Right lung (tissue), 5 donors: Measurements from ENCODE around the gene SLC9C1. TPM values are rescaled to one million over a fixed set of nuclear protein-coding genes. Genes with fewer than 3 reads are reported as not detected.

Experiments
- DNase-seq, 2 donors: peaks; one replicate each; pipeline ENCODE4 v3.0.0-alpha.2; 2013
- polyA plus RNA-seq, 5 donors: library from polyadenylated mRNA; unstranded; fragments of 120-200 nt; gene quantifications; one replicate each; pipeline versions ENCODE4 v1.2.1 to v1.2.3, GENCODE V29; 2013; ENCODE audit warnings: inconsistent platforms in 1 of 5, low replicate concordance in 1 of 5; ENCODE audit not compliant: insufficient read length in 5 of 5, insufficient read depth in 1 of 5

SLC9C1 gene
- polyA plus RNA-seq, 5 donors = 0.22 to 1.7 (median 0.98) TPM

- no peak for DNase-seq
Observed at GRCh38 chr3:112132088-112132487, 161.9 kb downstream of the SLC9C1 start.

DNA sequence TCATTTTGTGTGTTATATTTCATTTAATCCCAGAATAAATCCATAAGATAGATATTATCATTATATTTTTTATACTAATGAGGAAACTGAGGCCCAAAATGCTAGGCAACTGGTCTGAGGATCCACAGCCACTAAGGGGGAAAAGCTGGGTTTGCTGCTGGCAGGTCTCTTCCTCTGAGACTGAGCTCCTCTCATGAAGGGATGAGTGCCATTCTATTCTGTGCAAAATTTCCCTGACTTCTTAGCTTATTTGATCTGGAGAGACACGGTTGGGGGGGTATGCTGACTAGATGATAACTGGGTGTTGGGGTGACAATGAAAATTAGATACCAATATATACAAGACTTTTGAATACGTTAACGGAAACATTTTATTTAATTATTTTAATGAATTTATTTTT, 162.9 kb downstream of the SLC9C1 start:
- DNase-seq = no peak

DNA sequence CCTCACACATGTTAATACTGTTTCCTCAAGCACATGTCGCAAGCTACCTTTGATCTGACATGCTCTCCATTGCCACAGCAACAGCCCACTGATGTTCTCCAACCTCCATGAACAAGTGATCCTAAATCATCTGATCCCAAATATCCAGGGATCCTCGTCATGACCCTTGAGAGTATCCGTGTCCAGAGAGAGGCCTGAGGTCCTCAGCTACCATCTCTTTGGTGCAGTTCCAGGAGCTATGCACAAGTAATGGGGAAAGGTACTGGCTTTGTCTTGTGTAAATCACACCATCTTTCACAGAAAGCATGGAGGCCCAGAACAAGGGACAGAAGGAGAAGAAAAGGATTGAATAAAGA, 163.4 kb downstream of the SLC9C1 start:
- DNase-seq = no peak

GRCh38 chr3:112129925-112130637, 163.9 kb downstream of the SLC9C1 start:
- DNase-seq = no peak

- no peak for DNase-seq
Observed at GRCh38 chr3:112128843-112129727, 164.9 kb downstream of the SLC9C1 start.

- no peak for DNase-seq
Observed at GRCh38 chr3:112127522-112128494, 166.2 kb downstream of the SLC9C1 start.

DNA sequence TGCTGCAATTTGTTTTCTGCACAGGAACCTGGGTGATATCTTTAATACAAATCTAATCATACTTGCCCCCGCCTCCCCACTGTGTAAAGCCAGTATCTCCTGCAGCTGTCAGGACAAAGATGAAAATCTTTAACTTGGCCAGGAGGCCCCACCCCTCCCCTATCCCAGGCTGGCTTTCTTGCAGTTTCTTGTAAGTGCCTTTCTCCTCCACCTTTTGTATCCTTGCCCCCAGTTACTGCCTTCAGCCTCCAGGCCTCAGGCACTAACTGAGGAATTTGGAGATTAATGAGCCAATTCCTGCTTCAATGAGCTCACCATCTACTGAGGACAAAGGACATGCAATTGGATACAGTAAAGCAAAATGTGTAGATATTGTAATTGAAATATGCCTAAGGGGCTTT, 167.5 kb downstream of the SLC9C1 start:
- DNase-seq = no peak

- DNase-seq = no peak
Observed at GRCh38 chr3:112124907-112125607, 169.0 kb downstream of the SLC9C1 start.

DNA sequence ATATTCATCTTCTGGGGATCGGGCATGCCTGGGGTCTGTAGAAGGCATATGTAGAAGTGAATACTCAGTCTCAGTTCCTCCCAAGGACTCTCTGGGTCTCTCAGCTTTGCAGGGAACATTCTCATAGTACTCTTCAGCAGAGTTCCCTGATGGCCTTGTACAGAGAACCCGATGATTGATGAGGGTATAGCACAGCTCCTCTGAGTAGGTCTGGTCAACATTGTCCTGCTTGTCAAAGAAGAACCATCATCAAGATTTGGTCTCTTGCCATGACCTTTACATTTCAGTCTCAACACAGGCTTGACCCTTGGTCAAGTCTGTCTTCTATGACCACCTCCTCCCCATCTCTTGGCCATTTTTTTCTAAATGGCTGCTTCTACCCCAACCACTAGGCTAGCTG, 170.5 kb downstream of the SLC9C1 start:
- no peak for DNase-seq

DNA sequence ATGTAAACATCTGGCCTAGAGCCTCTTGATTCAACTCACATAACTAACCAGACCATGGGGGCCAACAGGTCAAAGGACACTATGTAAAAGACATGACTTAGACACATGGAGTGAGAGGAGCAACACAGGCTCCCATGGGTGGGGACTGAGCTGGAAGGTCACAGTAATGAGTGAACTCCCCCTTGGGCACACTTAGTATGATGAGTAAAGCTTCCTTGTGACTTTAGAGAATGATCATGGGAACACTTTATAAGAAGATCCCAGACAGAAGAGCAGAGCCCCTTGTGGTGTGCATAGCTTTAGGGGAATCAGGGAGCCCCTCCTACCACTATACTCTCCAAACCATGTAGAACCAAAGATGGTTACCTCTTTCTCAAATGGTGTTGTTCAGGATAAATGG, 171.1 kb downstream of the SLC9C1 start:
- DNase-seq = no peak

DNA sequence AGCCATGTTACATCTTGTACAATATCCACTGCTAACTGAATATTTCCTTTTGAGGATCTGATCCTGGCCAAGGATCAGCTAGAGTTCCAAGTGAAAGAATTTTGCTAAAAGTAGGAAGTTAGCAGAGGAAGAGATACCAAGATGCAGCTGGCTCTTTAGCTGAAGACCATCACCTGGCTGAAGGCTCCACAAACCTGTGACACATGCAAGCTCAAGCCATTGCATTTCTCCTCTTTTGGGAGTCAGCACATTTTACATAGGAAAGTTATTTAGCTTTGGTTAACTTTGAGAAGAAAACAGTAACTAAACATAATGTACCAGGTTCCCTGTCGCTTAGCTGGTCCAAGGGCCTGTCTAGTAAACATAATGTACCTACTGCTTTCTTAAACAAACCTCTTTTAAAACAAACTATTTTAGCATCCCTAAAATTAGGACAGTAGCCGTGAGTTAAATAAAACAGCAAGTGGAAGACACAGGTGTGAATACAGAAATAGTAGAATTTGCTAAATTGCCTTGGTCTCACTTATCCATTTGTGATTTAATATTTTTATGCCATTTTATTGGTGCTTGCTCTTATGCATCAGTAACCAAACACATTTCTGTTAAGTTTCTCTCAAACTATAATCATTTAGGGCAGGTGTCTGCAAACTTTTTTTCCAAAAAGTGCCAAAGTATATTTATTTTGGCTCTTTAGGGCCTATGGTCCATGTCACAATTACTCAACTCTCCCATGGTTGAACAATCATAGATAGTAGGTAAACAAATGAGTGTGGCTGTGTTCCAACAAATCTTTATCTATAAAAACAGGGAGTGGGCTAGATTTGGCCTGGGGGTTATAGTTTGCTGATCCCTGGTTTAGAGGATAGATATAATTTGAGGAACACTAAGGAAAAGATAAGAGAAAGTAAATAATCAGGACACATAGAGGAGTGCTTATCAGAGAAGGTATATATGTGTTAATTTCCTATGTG, 172.2 kb downstream of the SLC9C1 start:
- DNase-seq = no peak

DNA sequence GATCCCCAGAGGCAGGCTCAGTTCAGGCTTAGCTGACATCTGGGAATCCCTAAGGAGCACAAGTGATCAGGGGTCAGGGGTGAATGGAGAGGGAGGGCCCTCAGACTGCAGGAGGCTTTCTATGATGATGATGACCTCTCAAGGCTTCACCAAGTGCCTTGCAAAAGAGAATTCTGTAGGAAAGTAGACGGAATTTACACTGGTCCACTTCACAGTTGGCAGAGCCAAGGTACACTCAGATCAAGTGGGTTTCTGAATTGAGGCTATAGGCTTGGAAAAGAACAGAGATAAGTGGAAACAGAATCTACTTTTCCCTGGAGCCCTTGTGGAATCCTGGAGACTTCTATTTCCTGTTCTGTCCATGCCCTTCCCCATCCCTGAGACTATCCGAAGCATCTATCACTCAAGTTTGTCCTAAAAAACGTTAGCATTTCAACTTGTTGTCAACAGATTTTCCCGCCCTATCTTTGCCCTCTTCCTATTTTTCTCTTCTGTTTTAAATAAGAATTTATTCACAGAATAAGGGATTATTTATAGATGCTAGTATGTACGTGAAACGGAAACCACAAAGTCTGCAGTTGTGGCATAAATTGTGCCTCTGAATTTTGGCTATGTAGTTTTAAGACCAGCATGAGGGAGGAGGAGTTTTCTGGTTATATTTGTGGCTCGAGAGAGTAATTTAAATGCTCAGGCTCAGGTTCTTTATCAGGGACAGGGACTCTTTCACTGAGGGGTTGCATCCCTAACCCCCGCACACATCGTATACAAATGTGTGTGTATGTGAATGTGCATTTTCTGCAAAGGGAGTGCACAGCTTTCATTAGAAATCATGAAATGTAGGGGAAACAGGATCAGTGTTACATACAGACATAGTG, 173.8 kb downstream of the SLC9C1 start:
- DNase-seq = no peak

- no peak for DNase-seq
Observed at GRCh38 chr3:112117841-112118571, 176.0 kb downstream of the SLC9C1 start.

DNA sequence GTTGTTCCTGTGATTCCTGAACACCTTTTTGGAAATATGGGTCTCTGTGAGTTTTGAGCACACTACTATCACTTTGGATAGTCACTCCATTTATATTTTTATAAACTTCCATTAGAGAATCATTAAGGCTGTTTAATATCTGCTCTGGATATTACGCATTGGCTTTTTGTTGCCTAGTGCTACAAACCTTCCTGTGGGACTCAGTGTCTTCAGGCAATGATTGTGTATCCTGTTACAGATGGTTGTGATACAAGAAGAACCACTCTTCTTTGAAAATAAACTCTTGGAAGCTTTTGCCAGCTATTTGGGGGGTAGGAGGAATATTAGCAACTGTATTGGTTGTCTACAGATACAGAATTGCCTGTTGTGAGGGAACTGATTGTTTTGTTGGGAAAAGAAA, 176.6 kb downstream of the SLC9C1 start:
- no peak for DNase-seq

- DNase-seq = no peak
Observed at GRCh38 chr3:112116748-112117186, 177.2 kb downstream of the SLC9C1 start.

GRCh38 chr3:112115806-112116383, 178.1 kb downstream of the SLC9C1 start:
- no peak for DNase-seq

- no peak for DNase-seq
Observed at GRCh38 chr3:112115161-112115739, 178.8 kb downstream of the SLC9C1 start.
